HG03520 (cell line): ENCODE data around the gene EWSR1.
"Not testable (repeated sequence)": the region's sequence is repeated elsewhere in the genome, so short reads cannot be mapped to it uniquely, and the experiment has no call there.

Experiments
- ATAC-seq: cut with Tn5 transposase; IDR thresholded peaks from one replicate; pipeline ENCODE4 v1.9.1; 2021; ENCODE audit warnings: mild to moderate bottlenecking, moderate library complexity; ENCODE audit not compliant: unreplicated experiment

The EWSR1 gene

DNA sequence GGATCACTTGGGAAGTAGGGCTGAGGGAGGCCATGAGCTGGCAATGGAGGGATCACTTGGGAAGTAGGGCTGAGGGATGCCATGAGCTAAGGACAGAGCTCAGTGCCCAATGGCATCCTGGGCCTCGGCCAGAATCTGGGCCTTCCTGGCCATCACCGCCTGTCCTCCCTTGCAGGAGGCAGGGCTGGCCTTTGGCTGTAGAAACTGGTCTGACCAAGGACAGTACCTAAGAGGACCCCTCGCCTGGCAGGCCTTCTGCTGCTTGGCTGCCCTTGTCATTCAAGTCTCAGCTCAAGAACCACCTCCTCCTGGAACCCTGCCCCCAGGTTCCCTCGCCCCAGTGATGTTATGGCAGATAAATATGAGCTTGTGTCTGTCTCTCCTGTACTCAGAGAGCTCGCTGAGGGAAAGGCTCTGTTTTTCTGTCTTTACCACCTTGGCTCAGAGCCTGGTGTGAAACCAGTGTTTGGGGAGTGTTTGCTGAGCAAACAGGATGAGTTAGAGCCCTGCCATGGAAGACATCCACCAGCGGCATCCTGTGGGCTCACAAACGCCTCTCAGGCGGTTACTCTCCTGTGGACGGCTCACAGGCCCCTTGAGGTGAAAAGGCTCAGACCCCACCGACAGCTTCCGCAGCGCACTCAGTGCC lies 66.8 kb downstream of the EWSR1 start:
- ATAC-seq = no peak

DNA sequence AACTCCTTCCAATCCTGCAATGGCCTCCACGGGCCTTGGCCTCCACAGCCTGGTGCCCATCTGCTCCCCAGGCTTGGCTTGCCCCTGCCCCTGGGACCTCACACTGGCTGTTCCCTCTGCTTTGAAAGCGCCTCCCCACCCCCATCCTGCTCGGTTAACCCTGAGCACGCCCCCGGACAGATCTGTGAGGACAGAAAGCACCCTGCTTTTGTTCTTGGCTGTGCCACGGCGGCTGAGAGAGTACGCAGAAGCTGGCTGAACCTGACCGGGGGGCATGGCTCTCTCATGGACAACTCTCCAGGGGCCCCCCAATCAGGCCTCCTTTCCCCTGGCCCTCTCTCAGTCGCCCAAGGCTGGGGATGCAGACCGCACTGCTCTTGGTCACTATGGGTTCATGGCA lies 67.6 kb downstream of the EWSR1 start:
- no peak for ATAC-seq

DNA sequence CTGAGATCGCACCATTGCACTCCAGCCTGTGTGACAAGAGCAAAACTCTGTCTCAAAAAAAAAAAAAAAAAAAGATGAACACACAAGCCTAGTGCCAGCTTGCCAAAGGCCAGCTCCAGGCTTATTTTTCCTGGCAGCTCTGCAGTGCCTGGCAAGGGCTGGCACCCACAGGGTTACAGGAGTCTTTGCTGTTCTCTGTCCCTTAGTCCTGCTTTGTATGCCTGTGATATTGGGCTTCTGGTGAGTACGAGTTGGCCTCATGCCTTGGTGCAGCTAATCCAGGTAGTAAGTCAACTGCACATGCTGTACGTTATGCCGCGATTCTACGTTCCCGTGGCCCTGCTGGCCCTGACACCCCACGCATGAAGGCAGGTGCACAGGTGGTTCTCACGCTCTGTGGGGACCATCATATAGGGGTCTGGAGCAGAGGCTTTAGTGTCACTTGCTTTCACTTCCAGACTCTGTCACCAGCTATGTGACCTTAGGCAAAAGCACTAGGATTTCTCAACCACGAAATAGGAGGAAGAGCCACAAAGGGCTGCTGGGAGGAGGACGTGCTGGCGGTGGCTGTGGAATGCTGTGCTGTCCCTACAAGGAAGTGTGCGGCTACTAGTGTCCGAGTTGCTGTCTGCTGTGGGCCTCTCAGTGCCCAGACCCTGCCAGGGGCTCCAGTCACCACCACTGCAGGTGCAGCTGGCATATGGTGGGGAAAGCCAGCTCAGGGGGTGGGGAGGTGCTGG lies 68.9 kb downstream of the EWSR1 start:
- no peak for ATAC-seq

DNA sequence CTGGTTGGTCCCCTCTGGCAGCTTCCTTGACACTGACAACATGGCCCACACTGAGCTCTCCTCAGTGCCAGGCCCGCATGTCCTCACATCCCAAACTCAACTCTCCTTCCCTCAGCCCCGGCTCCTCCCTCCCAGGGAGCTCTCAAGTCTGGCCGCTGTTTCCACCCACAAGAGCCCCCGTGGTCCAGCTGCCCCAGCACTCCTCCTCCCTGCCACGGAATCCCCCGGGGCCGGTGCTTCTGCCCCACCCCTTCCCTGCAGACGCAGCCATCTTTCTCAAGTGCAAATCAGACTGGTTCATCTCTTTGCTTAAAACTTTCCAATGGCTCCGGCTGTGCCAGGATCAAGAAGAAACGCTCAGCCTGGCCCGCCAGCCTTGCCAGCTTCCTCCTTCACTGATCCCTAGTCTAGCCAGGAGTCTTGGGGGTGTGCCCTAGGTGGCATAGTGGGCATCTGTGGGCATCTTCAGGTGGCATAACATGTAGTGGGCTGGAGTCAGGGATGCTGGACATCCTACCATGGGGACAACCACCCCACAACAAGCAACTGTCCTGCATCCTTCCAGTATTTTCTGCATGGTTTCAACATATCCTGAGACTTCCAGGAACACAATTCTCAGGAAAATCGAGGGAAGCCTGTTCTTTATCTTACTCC lies 69.7 kb downstream of the EWSR1 start:
- ATAC-seq = no peak

DNA sequence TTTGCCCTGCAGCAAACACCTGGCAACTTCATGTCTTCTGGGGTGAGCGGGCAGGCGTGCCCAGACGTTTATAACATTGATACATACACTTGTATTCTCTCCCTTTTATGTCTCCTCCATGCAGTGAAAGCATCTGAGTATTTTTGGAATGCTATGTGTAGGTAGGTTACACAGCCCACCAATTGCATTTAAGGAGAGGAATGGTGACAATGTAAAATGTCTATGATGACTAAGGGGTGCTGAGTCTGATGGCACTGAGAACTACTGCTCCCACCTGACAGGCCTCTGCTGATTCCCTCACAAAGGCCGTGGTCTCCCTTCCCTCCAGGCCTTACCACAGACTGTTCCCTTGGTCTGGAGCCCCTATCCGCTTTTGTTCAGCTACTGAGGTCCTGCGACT lies 70.3 kb downstream of the EWSR1 start:
- ATAC-seq = no peak

DNA sequence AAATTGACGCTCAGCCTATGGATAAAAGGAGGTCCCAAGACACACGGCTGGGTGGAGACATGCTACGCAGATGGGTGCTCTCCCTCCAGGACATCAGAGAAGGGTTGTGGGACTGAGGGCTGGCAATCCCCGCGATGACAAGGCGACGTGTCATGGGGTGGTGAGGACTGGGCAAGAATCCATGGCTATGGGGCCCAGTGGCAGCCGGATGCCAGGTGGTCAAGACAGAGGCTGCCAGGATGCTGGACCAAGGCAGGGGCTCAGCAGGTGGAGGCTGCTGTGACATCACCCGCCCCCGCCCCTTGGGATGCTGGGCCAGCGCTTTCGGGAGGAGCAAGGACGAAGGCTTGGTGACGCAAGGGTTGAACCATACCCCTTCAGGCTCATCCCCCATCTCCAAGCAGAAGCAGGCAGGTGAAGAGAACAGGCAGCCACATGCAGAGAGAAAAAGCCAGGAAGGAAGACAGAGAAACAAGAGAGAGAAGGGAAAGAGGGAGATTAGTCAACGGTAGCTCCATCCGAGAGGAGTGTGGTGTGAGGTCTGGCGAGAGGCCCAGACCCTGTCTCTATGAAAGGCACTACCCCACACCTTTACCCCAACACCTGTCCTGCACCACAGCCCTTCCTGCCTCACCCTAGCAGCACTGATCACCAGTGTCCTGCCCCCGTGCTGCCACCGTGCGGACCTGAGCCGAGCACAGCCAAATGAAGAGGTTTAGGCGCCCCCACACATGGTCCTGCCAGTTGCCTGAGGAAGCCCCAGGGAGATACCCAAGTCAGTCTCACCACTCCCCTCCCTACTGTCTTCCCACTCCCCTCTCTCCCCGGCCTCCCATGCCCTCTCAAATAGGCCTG lies 71.5 kb downstream of the EWSR1 start:
- no peak for ATAC-seq

DNA sequence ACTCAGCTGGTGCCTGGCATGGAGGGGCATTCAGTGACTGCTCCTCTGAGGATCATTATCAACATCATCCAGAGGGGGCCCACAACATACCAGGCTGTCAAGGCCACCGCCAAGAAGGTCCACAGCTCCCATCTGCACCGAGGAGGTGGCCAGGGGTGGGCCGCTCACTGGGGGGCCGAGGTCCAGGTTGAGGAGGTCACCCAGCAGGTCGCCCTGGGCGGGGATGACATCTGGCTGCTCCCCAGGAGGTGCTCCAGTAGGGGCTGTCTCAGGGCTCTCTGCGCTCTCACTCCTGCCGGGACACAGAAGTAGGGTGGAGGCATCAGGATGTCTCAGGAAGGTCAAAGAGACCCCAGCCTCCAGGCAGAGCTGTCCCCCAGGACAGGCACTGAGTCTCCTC lies 72.5 kb downstream of the EWSR1 start:
- ATAC-seq = no peak

DNA sequence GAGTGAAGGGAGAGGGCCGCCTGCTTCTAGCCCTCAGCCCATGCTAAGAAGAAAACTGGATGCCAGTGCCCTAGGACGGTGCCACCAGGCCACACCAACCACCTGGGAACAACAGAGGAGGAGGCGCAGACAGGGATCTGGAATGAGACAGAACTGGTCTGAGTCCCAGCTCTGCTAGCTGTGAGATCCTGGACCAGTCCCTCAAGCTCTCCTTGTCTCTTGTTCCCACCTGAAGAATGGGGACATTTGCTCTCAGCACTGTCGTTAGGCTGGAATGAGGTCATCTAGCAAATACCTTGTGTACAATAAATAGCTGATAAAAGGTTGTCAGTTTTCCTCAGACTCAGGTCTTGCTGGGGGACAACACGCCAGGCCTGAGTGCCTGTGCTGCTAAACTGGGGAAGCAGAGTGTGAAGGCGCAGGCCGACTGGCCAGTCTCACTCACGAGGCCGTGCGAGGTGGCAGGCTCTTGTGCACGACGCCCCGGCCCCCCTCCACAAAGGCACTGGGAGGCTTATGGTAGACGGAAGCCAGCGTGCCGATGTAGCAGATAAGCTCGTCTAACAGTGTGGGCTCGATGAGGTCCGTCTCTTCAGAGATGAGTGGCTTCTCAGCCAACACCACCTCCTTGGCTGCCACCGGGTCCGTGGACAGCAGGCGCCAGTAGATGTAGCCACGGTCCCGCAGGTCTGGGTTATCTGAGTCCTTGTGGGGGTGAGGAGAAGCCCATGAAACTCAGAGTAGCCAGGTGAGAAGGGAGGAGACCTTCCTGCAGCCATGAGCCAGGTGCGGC lies 73.2 kb downstream of the EWSR1 start:
- ATAC-seq = no peak

DNA sequence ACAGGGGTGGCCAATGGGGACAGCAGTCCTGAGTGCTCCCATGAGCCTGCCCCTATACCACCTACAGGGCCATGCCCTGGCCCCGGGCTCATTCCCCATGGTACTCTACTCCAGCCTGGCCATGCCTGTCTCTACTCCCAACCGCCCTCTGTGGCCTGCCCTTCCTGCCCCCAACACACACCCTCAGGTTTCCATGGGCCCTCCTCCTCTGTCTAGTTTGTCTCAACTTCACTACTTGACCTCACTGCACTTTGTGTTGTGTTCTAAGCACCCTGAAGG lies 73.7 kb downstream of the EWSR1 start:
- no peak for ATAC-seq

DNA sequence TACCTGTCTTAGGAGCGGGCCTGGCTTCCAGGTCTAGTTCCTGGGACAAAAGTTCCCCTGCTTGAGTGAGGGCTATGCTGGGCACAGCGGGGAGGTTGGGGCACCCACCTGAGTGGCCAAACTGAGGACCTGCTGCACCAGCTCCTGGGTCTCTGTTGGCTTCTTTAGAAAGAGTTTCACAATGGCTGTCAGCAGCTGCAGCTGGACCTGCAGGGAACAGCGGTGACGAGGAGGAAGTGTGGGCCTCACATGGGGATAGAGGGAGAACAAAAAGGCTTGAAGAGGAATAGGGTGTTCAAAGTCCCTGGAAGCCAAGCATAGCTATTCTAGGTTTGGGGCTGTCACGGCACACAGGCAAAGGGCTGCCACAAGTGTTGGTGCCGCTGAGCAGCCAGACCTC lies 74.1 kb downstream of the EWSR1 start:
- ATAC-seq = no peak

DNA sequence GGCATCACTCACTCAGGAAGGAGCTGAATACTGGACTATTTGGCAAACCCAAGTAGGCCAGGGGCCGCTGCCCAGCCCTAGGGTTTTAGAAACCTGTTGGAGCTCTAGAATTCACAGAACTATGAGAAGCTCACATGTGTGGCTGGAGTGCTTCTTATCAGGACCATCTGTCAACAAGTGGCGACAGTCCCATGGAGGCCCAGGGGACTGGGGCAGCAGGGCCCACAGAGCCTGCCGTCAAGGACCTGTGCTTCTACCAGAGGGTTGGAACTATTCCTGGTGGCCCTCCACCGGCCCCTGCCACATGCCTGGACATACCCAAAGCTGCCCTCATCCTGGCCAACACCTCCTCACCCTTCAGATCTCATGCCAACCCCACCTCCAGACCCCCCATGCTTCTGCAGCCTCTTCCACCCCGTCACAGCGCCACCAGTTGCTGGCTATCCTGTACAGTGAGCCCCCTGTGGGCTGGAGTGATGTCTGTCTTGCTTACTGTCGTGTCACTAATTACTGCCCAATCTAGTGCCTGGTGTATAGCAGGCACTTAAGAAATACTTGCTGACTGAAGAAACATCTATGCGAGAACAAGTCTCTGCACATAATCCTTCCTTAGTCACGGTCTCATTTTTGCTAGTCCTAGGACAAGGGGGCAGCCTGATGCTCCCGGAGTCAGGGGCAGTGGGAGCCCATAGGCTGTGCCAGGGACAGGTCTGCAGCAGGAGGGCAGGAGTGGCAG lies 74.7 kb downstream of the EWSR1 start:
- ATAC-seq = no peak

DNA sequence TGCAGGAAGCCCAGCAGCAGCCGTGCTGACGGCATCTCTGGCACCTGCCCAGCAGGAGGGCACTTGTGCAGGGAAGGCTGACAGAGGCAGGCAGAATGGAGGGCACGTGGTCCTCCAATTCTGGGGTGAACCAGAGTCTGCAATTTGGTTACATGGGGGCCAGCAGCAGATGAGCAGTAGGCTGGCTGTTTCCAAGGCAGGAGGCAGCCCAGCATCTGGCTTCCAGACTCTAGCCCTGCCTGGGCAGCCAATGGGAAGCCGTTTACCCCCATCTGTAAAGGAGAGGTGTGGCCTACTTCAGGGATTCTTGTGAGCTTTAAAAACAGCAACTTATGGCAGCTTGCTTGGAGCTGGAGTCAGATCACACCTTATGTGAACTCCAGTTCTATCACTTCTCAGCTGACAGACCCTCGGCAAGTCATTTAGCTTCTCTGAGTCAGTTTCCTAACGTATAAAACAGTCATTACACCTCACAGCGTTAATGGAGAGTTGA lies 75.3 kb downstream of the EWSR1 start:
- ATAC-seq = no peak

DNA sequence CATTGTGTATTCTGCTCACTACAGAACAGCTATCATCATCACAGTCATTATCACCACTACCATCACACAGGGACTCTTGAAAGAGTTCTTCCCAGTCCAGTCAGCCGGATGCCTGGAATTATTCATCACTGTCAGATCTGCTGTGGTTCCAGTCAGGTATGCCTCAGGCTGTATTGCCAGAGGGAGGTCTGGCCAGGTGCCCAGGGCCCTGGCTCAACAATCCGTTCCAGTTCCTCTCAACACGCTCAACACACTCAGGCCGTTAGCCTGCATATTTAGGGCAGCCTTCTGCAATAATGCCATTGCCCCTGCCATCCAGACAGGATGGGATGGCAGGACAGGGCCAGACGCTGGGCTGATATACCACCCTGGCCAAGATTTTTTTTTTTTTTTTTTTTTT lies 76.1 kb downstream of the EWSR1 start:
- no peak for ATAC-seq

DNA sequence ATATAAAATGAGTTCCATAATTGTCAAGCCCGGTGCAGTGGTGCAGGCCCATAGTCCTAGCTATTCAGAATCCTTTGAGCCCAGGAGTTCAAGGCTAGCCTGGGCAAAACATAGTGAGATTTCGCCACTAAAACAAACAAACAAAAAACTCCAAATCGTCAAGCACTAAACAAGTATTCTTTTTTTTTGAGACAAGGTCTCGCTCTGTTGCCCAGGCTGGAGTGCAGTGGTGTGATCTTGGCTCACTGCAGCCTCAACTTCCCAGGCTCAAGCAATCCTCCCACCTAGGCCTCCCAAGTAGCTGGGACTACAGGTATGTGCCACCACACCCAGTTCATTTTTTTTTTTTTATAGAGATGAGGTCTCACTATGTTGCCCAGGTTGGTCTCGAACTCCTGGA lies 76.8 kb downstream of the EWSR1 start:
- not testable (repeated sequence) for ATAC-seq

DNA sequence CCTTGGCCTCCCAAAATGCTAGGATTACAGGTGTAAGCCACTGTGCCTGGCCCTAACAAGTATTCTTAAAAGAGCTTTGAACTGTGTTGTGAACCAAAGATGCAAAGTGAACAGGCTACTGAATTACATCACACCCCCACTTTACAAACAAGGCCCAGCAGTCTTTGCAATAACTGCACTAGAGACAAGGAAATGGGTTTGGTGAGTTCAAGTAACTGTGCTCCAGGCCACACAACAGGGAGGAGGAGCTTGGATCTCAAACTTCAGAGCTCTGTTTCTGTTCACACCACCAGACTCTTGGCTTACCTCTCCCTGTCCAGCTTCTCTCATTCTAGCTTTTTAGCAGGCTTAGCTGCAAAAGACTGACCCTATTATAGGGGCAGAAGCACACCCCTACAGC lies 77.9 kb downstream of the EWSR1 start:
- no peak for ATAC-seq

DNA sequence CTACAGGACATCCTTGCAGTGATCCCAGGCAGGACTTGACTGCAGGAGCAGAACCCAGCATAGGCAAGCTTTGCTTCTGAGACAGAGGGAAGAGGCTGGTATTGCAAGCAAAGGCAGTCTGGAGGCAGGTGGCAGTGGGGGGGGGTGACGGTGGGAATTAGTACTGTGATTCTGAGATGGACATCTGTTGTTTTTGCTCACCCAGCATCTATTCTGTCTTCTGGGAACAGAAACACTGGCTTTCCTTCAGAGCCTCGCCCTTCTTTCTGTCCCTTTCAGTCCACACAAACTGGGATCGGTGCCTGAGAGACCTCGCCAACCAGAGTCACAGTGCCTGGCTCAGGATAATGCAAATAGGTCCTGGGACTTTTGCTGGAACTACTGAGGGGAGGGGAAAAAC lies 78.6 kb downstream of the EWSR1 start:
- ATAC-seq = no peak

DNA sequence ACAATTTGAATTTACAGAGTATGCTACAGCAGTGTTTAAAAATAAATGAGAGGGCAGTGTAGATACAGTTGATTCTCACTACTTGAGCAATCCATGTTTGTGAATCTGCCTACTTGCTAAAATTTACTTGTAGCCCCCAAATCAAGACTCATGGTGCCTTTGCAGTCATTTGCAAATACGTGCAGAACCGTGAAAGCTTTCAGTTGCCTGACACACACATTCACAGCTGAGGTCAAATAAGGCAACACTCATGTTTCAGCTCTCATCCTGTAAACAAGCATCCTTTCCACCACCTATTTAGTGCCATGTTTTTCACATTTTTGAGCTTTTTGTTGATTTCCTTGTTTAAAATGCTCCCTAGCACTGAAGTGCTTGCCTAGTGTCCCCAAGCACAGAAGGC lies 80.0 kb downstream of the EWSR1 start:
- ATAC-seq = no peak

DNA sequence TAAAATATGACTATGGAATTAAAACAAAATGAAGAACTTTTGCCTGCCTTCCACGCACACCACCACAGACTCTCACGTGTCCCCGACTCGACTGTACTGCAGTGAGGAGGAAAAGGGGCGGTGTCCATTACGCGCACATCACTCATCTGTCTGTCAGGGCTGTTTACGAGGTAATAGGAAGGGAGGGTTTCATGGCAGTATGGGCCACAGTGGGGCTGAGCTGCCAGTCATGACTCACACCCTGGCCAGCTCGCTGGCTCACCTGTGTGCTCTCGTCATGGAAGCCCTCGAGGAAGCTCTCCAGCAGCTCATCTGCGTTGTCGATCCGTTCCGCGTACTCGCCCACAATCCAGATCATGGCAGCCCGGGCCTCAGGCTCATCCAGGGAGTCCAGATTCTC lies 80.9 kb downstream of the EWSR1 start:
- no peak for ATAC-seq
